Measurements from ENCODE around the gene ELMO1. TPM values are rescaled to one million over a fixed set of nuclear protein-coding genes. Genes with fewer than 3 reads are reported as not detected.

ELMO1 gene
- total RNA-seq, 1 experiment from 2014 or later: not detected

DNA sequence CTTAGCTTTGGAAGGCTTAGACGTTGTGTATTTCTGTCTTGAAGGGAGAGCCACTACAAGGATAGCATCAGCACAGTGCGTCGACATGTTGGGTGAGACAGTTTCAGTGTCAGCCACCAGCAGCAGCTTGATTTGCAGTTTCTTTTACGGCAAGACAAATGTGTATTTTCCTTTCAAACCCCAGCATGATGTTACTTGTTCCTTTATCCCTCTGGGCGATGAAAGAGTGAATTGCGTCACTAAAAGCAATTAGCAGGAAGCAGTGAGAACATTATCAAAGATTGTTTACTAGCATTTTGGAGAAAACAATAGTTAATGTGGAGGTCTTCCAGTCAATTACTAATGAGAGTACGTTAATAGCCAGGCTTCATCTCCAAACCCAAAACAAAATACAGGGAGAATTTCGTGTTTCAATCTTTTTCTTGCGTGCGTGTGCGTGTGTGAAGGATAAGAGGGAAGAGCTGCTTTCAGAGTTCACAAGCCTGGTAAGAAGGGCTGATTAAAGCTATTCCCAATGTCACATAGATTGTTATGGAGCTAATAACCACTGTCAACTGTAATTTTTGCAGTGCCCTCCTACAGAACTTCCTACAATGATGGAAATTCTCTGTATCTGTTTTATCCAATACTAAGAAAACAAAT is 567.3 kb downstream of the ELMO1 start:
- intact Hi-C loops (cut with micrococcal nuclease): no loop called here
- H3K4me2 ChIP-seq (ENCODE audit: low read length): no peak overlapping the region
- ChIA-PET CTCF (no interaction called here), POLR2A (ENCODE audit: unreplicated experiment) (no interaction called here)
- H3K9me3 ChIP-seq (ENCODE audit: low read length): no peaks in the 10 kb centered on the region
- TF ChIP-seq EZH2phosphoT487 (IDR thresholded peaks at IDR 0.05; ENCODE audit: borderline replicate concordance, low read length): no peak
- no peak for TF ChIP-seq EZH2 (IDR thresholded peaks at IDR 0.05; ENCODE audit: low read length, unreplicated experiment)
- TF ChIP-seq, protein P1, sequence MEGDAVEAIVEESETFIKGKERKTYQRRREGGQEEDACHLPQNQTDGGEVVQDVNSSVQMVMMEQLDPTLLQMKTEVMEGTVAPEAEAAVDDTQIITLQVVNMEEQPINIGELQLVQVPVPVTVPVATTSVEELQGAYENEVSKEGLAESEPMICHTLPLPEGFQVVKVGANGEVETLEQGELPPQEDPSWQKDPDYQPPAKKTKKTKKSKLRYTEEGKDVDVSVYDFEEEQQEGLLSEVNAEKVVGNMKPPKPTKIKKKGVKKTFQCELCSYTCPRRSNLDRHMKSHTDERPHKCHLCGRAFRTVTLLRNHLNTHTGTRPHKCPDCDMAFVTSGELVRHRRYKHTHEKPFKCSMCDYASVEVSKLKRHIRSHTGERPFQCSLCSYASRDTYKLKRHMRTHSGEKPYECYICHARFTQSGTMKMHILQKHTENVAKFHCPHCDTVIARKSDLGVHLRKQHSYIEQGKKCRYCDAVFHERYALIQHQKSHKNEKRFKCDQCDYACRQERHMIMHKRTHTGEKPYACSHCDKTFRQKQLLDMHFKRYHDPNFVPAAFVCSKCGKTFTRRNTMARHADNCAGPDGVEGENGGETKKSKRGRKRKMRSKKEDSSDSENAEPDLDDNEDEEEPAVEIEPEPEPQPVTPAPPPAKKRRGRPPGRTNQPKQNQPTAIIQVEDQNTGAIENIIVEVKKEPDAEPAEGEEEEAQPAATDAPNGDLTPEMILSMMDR (conservative IDR thresholded peaks at IDR 0.05; ENCODE audit: low read depth, low read length): no peak
- no peaks in the 10 kb centered on the region for H4K20me1 ChIP-seq (ENCODE audit: low read length)
- DNase-seq (no peak), ATAC-seq (no peak)
- H3K9ac ChIP-seq (ENCODE audit: low read length): no peak overlapping the region
- no peak overlapping the region for H3K27ac ChIP-seq (ENCODE audit: low read length)
- H3K4me3 ChIP-seq (ENCODE audit: low read length): no peak overlapping the region
- no TSS peak for BruUV-seq (replicated peaks)
- H3K79me2 ChIP-seq (ENCODE audit: low read length): no peaks in the 10 kb centered on the region
- no peaks in the 10 kb centered on the region for H3F3A ChIP-seq (ENCODE audit: low read length, unreplicated experiment)
- H3K4me1 ChIP-seq (ENCODE audit: insufficient read depth, low read length): no peaks in the 10 kb centered on the region
- H3K9me2 ChIP-seq (replicated peaks; ENCODE audit: low read length): no peaks in the 10 kb centered on the region
- H3K36me3 ChIP-seq (ENCODE audit: low read depth, low read length): no peaks in the 10 kb centered on the region
- peaks cover 46% of the 10 kb centered on the region for H3K27me3 ChIP-seq (ENCODE audit: low read length)
- H2AFZ ChIP-seq (ENCODE audit: low read length): no peak overlapping the region

DNA sequence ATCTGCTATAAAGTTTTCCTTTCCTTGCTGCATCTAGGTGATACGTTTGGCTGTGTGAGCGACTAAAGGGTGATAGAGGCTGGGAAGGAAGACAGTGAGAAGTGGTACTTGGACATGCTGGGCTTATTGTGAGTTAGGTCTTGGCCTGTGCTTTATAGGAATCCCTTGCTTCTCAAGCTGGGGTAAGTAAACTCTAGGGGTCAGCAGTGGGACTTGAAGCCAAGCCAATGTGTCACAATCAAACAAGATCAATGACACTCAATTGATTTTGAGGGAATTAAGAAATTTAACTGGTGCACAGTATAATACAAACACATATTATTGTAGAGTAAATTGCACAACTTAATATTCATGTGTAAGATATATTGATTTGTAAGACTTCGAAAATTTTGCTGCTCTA is 568.6 kb downstream of the ELMO1 start:
- Histone ChIP-seq H2AFZ (ENCODE audit: low read length) (no peak overlapping the region), H3K27me3 (ENCODE audit: low read length) (peaks cover 34% of the 10 kb centered on the region; the same call in 1 of the 2 replicates), H3K9me2 (replicated peaks; ENCODE audit: low read length) (no peaks in the 10 kb centered on the region), H4K20me1 (ENCODE audit: low read length) (no peaks in the 10 kb centered on the region), H3K79me2 (ENCODE audit: low read length) (no peaks in the 10 kb centered on the region), H3K4me3 (ENCODE audit: low read length) (no peak overlapping the region), H3K36me3 (ENCODE audit: low read depth, low read length) (no peaks in the 10 kb centered on the region), H3K9me3 (ENCODE audit: low read length) (no peaks in the 10 kb centered on the region), H3K27ac (ENCODE audit: low read length) (no peak overlapping the region), H3F3A (ENCODE audit: low read length, unreplicated experiment) (no peaks in the 10 kb centered on the region), H3K9ac (ENCODE audit: low read length) (no peak overlapping the region), H3K4me2 (ENCODE audit: low read length) (no peak overlapping the region), H3K4me1 (ENCODE audit: insufficient read depth, low read length) (no peaks in the 10 kb centered on the region)
- ChIA-PET POLR2A (ENCODE audit: unreplicated experiment) (no interaction called here), CTCF (no interaction called here)
- ATAC-seq: no peak
- no TSS peak for BruUV-seq (replicated peaks)
- TF ChIP-seq, protein P1 (conservative IDR thresholded peaks at IDR 0.05; ENCODE audit: low read depth, low read length): no peak
- no peak for TF ChIP-seq EZH2 (IDR thresholded peaks at IDR 0.05; ENCODE audit: low read length, unreplicated experiment)
- no peak for TF ChIP-seq EZH2phosphoT487 (IDR thresholded peaks at IDR 0.05; ENCODE audit: borderline replicate concordance, low read length)
- intact Hi-C loops (cut with micrococcal nuclease): no loop called here
- no peak for DNase-seq

DNA sequence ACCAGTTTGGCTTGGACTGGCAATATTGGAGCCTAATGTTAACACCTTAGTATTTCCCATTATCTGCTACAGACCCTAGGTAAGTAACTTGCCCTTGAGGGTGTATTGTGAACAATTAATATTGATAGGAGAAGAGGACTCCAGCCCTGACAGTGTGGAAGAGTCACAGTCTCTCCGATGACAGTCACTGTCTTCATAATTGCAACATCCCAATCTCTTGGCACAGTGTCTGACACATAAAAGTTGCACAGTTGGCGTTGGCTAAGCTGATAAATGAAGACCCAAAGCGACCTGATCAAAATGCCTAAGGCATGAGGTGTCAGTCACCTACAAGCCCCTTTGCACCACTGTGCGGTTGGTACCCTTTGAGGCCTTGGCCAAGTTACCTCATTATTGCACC is 569.6 kb downstream of the ELMO1 start:
- BruUV-seq (replicated peaks): no TSS peak
- no peak overlapping the region for H3K4me2 ChIP-seq (ENCODE audit: low read length)
- H3K9ac ChIP-seq (ENCODE audit: low read length): no peak overlapping the region
- H3K9me2 ChIP-seq (replicated peaks; ENCODE audit: low read length): no peaks in the 10 kb centered on the region
- DNase-seq: no peak
- no peaks in the 10 kb centered on the region for H3F3A ChIP-seq (ENCODE audit: low read length, unreplicated experiment)
- no peak overlapping the region for H3K4me3 ChIP-seq (ENCODE audit: low read length)
- ChIA-PET POLR2A (ENCODE audit: unreplicated experiment) (no interaction called here), CTCF (no interaction called here)
- H3K27me3 ChIP-seq (ENCODE audit: low read length): peaks cover 29% of the 10 kb centered on the region; the same call in 1 of the 2 replicates
- TF ChIP-seq, protein P1 (conservative IDR thresholded peaks at IDR 0.05; ENCODE audit: low read depth, low read length): no peak
- TF ChIP-seq EZH2 (IDR thresholded peaks at IDR 0.05; ENCODE audit: low read length, unreplicated experiment) (no peak), EZH2phosphoT487 (IDR thresholded peaks at IDR 0.05; ENCODE audit: borderline replicate concordance, low read length) (no peak)
- H3K27ac ChIP-seq (ENCODE audit: low read length): no peak overlapping the region
- no peak overlapping the region for H2AFZ ChIP-seq (ENCODE audit: low read length)
- H3K36me3 ChIP-seq (ENCODE audit: low read depth, low read length): no peaks in the 10 kb centered on the region
- H3K4me1 ChIP-seq (ENCODE audit: insufficient read depth, low read length): no peaks in the 10 kb centered on the region
- no peak for ATAC-seq
- no peaks in the 10 kb centered on the region for H4K20me1 ChIP-seq (ENCODE audit: low read length)
- intact Hi-C loops (cut with micrococcal nuclease): no loop called here
- H3K9me3 ChIP-seq (ENCODE audit: low read length): no peaks in the 10 kb centered on the region
- no peaks in the 10 kb centered on the region for H3K79me2 ChIP-seq (ENCODE audit: low read length)
